Breast epithelium (tissue), 3 donors: ENCODE measurements around the gene TAF11.

Source experiments
- POLR2A ChIP-seq: fragments of 450-650 bp; IDR thresholded peaks from one replicate; pipeline ENCODE4 v1.6.1; 2016; ENCODE audit warnings: antibody characterized with exemption, mild to moderate bottlenecking, moderate library complexity
- POLR2AphosphoS5 ChIP-seq, 3 donors: sonication (generic); formaldehyde crosslinking; IDR thresholded peaks; one replicate each; pipeline ENCODE4 v1.6.1; 2017; ENCODE audit warnings: antibody characterized with exemption in 3 of 3
- TF ChIP-seq, protein P1 (sequence below), 3 donors: fragments of 450-650 bp; IDR thresholded peaks; one replicate each; pipeline ENCODE4 v1.5.1; 2016 to 2017; ENCODE audit warnings: antibody characterized with exemption in 3 of 3, mild to moderate bottlenecking in 3 of 3, moderate library complexity in 3 of 3

- TF ChIP-seq, protein P1, sequence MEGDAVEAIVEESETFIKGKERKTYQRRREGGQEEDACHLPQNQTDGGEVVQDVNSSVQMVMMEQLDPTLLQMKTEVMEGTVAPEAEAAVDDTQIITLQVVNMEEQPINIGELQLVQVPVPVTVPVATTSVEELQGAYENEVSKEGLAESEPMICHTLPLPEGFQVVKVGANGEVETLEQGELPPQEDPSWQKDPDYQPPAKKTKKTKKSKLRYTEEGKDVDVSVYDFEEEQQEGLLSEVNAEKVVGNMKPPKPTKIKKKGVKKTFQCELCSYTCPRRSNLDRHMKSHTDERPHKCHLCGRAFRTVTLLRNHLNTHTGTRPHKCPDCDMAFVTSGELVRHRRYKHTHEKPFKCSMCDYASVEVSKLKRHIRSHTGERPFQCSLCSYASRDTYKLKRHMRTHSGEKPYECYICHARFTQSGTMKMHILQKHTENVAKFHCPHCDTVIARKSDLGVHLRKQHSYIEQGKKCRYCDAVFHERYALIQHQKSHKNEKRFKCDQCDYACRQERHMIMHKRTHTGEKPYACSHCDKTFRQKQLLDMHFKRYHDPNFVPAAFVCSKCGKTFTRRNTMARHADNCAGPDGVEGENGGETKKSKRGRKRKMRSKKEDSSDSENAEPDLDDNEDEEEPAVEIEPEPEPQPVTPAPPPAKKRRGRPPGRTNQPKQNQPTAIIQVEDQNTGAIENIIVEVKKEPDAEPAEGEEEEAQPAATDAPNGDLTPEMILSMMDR (IDR thresholded peaks at IDR 0.05), result no peak
- no peak for TF ChIP-seq POLR2A
- TF ChIP-seq POLR2AphosphoS5 (IDR thresholded peaks at IDR 0.05), result no peak
These were observed 34.4 kb upstream of the TAF11 start for GRCh38 chr6:34922177-34922663.
